SW 1271 (cell line): ENCODE measurements around the gene SLC4A5.

ENCODE experiments used
- DNase-seq, 2 experiments: peaks; one replicate each; lab custom pipeline; 2025; lab: John Stamatoyannopoulos, UW

Gene SLC4A5

DNA sequence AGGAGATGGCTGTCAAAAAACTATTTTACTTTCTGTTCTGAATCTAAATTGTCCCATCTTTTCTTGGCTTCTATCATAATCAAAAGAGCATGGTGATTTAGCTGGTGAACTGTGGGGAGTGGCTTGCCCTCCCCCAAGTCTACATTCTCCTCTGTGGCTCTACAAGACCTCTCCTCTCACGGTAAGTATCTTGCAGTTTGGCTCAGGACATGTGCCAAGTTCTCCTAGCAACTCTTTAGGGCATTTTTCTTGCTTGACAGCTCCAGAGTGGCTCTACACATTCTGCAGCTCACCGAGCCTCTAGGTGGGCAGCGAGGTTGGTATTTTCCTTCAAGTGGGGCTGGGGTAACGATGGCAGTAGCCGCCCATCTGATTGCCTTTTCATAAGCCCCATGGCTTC is 29.1 kb downstream of the SLC4A5 start:
- no peak for DNase-seq

DNA sequence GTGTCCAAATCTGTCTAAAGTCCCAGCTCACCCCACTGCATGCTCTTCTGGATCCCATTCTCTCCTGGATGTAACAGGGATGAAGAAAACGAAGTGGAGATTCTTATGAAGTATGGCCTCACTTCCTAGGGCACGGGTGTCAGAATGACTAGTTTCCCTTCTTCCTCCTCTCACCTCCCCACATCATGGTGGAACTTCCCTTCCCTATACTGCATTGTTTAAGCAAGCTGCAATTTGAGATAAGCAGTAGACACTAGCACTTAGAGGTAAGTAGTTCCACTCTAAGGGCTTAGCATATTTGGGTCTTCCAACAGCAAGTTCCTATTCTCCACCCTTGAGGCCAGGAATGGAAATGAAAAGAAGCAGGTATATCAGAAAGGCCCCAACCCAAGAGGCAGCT is 29.7 kb downstream of the SLC4A5 start:
- DNase-seq: no peak

DNA sequence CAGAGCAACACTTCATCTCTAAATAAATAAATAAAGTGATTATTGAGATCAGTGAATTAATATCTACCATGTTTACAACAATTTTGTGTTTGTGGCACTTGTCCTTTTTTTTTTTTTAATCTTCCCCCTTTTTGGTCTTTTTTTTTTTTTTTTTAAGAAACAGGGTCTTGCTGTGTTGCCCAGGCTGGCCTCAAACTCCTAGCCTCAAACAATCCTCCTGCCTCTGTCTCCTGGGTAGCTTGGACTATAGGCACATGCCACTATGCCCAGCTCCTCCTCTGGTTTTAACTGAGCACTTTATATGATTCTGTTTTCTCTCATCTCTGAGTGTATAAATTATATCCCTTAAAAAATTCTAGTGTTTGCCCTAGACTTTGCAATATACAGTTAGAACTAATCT is 30.3 kb downstream of the SLC4A5 start:
- DNase-seq: no peak

DNA sequence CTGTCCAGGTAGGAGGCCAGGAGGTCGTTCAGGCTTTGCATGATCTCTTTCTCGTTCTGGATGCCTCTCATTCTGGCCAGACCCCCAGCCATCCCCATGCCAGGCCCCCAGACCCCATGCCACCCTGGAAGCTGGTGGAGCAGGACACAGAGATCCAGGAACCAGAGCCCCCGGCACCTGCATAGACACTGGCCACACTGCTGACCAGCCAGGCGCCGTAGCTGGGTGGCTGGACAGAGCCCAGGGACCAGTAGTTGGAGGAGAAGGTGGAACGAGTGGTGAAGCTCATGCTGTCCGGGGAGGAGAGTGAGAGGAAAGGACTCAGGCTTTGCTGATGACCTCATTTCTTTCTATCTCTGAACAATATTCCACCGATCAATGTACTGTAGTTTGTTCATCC is 35.5 kb downstream of the SLC4A5 start:
- DNase-seq: no peak

DNA sequence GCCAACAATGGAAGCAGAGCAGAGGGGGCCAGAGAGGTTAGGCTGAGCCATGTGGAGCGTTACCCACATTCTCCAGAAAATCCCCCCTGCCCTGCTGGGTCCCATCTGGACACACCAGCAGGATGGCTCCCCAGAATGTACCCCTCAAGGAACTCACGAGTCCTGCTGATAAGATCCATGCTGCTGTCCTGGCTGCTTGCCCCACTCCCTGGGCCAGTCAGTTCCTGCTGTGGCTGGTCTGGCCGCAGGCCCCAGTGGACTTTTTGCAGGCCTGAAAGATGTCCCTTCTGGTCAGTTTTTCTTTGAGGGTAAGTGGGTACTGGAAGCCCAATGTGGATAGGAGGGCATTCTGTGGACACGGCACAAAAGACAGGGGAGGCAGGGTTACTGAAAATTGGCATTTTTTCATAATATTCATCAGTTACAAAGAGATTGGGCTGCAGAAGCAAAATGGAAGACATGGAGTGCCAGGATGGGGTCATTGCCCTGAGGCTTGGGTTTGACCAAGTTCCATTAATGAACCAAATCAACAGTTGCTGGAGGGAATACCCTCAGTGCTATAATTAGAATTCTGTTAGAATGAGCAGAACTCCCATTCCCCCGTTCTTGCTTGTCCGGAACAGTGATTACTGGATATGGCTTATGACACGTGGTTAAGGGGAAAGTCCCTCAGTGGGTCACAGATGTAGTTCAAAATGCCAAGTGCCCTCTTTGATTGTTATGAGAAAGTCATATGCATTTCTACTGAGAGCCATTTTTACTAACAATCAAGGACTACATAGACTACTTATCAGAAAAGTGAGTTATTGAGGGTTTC is 38.7 kb downstream of the SLC4A5 start:
- no peak for DNase-seq

DNA sequence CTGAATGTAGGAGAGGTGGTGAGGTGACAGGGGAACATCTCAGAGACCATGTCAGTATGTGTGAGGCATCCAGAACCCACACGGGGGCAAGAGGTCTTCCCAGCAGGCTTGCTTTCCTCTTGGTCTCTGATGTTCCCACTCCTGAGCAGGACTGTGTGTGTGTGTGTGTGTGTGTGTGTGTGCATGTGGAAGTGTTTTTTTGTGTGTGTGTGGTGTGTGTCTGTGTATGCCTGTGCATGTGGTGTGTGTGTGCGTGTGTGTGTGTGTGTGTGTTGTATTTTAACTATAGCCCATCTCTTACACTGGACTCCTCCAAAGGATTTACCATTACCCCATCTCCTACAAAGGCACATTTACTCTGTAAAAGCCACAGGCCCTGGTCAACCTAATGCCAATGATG is 40.4 kb downstream of the SLC4A5 start:
- no peak for DNase-seq

DNA sequence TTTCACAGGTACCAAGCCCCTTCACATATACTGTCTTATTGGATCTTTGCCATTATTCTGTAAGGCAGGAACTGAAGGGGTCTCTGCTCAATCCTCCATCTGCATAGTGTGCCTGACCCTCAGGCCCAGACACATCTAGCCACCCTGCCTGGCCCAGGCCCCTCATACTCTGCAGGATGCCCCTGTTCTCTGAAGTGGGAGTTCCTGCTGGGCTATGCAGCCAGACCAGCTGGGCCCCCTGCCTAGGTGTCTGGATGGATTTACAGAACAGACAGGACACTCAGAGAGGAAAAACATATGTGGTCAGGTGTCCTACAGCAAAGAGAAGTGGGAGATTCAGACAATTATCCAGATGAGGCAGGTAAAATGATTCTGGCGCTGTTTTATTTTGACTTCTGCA is 42.0 kb downstream of the SLC4A5 start:
- DNase-seq: no peak

DNA sequence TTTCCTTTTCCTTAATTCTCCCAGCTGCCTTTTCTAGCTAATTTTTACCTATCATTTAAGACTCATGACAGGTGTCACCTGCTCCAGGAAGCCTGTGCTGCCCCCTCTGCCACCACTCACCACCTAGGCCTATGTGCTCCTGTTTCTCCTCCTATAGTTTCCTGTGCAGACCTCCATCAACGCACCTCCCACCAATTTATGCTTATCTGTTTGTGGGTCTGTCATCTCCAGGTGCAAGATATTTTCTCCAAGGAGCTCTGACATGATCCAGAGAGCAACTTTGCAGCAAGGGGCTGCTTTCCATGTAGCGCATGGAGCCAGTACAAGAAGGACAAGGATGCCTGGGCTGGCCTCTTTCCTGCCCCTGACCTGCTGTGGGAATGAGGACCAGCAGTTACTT is 42.7 kb downstream of the SLC4A5 start:
- DNase-seq: no peak

DNA sequence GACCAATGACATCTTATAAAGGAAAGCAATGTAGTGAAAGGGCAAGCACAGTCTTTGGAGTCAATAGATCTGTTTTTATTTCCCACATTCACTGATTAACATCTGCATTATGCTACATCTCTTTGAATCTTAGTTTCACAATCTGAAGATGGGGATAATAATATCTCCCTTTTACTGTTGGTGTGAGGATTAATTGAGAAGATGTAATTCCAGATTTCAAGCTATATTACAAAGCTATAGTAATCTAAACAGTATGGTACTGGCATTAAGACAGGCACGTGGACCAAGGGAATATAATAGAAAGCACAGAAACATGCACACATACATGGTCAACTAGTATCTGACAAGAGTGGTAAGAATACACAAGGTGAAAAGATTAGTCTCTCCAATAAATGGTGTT is 45.3 kb downstream of the SLC4A5 start:
- no peak for DNase-seq

DNA sequence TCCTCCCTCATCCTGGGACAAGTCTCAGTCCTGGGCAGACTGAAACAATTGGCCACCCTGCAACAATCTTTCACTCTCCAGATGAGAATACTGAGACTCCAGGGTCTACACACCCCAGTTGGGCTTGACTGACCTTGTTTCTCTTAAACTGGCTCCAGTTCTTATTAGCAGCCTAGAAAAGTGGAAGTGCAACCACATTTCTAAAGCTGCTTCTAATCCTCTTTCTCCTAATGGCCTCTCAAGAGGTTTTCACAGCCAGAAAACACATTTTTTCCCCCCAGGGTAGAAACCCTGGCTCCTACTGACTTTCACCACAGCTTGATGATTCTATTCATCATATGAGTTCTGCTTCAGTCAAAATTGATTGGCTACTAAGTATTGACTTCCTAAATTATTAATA is 45.8 kb downstream of the SLC4A5 start:
- no peak for DNase-seq

DNA sequence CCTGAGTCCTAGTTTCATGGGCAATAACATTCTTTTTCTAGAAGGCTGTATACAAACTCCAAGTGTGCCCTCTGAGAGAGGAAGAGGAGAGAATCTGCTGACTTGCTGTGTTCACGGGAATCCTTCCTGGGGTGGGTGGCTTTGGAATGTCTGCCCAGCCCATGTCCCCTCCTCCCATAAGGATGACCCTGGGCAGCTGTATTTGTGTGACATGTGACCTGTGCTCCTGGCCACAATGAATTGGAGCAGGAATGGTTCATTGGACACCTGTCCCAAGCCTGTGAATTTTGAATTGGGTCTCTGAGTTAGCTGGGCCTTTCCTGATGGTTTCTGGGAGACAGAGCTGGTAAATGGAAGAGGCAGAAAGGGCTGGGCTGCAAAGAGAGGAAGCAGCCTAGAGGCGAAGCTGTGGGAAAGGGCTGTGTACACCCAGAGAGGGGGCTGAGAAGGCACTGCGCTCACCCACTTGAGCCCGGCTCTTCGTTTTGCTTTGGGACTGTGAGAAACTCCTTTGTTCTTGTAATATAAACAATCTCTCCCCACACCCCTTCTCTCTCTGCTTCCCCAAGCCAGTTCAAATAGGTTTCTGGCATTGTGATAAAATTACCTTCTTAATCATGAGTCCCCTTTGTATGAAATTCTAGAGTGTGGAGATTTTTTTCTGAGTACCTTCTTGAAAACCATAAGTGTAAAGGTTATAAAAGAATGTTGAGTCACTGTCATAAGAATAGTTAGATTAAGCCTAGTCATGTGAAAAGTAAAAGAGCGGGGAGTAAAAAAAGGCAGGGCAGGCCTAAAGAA is 49.8 kb downstream of the SLC4A5 start:
- DNase-seq: no peak

DNA sequence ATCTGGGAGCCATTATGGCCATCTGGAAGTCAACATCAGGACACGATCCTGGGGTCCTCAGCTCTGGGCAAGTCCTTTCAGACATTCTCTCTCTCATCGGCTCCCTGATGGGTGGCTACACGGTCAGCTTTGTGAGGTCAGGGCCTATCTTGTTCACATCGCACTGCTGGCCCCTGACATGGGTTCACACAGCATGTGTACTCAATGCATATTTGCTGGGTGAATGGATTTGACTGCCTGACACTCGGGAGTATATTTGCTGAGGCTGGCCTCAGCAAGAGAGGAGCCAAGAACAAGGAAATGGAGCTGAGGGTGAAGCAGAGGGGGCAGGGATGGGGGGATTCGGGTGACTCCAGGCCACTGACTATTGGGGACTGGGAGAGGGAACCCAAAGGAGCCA is 50.5 kb downstream of the SLC4A5 start:
- no peak for DNase-seq

DNA sequence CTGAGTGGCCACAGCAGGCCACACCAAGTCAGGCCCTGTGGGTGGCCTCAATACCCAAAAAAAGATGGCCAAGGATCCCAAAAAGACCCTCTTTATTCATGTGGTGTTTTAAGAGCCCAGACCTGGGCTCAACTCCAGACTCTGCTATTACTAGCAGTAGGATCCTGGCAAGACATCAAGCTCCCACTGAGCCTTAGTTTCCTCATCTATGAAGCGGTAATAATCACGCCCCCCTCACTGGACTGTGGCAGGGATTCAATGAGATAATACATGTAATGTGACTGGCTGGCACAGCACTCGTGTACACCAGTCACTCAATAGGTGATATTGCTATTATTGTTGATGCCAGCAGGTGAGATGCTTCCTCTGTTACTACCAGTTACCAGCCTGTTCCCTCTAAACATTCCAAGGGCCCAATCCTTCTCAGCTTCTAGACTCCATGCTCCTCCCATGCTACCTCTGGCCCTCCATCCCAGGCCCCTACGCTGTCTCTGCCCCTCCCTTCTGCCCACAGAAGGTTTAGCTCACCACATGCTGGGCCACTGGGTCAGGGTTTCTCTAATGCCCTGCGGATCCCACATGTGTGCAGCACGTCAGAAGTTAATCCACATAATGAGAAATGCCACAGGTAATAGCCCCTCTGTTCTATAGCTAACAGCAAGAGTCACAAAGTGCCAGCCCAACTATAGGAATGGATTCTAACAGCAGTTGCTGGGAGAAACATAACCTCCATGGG is 51.2 kb downstream of the SLC4A5 start:
- DNase-seq: no peak

DNA sequence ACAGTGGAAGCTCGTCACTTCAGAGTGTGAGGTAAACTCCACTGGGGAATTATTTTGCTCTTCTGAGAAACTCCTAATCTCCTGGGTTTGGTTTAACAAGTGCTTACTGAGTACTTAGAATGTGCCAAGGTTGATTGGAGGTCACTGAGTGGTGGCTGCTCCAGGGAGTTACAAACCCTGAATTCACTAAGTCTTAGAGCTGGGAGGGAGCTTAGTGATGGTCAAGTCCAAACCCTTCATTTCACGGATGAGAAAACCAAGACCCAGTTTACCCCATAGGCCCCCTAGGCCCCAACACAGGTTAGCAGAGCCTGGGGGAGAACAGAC is 52.0 kb downstream of the SLC4A5 start:
- DNase-seq: no peak

DNA sequence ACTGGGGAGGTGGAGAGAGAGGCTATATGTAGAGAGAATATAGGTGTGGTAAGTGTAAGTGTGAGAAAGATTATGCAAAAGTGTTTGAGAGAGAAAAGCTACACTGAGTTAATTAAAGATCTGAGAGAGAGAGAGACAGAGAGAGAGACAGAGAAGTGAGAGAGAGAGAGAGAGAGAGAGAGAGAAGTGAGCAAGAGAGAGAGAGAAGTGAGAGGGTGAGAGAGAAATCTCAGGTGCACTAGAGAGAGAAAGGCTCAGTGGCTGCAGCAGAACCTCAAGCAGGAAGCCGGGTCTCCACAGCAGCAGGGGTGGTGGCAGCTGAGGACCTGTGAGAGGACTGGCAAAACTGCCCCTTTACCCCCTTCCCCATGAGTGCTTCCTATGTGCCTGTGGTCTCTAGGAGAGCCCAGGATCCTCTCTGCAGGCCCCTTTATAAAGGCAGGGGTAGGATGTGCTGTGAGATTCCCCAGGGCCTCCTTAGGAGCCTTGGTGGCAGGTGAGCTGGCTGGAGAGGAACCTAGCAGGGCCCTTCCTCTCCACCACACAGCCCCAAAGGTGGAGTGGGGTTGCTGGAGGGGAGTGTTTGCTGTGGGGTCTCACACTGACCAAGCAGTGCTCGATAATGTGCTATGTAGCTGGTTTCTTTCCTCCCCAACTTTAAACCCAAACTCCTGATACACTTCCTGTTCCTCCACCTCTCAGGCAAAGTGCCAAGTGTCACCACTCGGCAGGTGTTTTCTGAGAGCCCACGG is 52.6 kb downstream of the SLC4A5 start:
- DNase-seq: no peak

DNA sequence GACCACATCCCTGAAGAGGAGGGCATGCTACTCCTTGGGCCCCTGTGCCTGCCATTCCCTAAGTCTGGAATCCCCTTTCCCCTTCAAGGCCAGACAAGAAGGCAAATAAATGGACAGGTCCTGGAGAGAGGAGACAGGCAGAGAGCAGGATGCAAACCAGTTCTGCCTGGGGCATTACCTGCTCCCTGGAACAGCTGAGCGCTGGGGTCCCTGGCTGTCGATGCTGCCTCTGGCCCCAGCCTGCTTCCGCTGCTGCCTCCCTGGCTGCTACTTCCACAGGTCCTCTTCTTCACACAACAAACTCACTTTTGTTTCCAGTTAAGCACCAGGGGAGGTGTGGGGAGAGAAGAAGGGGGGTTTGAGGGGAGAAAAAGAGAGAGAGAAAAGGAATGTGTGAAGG is 53.1 kb downstream of the SLC4A5 start:
- no peak for DNase-seq

DNA sequence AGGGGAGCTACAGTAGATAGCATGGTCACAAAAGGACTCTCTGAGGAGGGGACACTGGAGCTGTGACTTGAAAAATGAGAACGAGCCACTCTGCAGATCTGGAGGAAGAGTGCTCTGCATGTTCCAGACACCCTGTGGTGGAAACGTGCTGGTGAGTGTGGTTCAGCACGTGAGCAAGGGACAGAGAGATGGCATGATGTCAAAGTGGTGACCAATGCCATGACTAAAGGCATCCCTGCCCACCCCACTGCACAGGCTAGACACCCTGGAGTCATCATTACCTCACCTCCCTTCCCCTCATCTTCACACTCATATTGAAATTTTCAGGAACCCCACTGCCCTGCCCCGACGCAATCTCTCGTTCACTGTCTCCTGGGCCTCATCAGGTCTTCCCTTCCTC is 56.5 kb downstream of the SLC4A5 start:
- no peak for DNase-seq

DNA sequence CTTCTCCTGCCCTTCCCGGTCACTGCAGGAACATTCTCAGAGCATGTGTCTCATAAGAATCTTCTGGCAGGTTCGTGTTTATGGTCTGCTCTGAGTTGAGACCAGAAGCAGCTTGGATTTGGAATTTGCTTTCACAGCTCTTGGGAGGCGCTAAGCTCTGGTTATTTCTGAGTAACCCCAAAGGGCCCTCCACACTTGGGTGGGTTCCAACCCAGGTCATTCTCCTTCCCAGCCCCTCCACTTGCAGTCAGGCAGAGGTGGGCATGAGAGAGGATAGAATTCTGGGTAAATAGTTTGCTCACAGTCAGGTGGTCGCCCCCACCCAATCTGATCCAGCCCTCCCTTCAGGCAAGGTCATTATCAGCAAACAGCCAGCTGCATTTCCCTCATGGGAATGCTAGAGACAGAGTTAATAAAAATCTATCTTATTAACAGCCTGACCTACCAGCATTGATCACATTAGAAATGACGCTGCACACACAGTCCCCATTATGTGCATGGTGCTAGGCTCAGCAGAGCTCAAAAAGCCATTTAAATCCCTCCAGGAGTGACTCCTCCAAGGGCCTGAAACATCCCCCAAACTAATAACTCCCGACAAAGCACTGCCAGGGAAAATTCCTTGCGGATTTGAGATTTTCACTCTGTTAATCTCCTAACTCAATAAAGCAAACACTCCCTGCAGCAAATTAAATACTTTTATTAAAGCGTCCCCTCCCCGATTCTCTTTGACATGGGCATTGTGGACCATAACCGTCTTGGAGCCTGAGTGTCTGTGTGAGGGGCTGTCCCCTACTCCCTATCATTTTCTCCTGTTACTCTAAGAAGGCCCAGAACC is 61.9 kb downstream of the SLC4A5 start:
- DNase-seq: no peak

DNA sequence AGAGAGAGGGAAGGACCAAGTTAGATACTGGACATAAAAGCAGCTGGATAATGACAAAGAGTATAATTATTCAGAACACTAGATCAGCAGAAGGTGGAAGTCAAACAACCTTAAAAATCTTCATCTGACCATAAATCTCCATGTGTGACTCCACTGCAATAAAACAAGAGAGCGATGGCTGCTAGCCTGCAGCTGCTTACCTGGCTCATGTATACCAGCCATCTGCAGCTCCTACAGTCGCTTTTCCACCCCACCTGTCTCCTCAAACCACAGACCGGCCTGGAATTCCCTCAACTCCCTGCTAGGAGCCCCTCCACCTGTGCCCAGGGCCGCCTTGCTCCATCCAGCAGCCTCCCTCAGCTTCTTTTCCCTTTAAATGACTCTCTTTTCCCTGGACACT is 64.5 kb downstream of the SLC4A5 start:
- DNase-seq: no peak

DNA sequence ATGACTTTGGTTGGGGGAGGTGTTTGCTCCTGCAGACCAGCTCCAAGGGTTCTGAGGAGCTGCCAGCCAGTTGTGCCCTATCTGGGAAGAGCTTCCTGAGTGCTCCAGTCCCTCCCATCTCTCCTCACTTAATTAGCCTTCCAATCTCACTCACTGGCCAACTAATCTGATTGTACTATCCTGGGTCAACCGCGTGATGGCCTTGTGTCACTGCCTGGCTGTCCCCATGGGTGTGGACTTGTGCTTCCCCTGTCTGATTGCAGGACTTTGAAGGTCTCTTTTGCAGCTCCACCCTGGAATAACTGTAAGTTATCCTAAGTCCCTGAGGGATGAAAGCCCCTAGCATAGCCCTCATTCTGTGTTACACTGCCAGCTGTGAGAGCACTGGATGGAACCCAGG is 65.0 kb downstream of the SLC4A5 start:
- DNase-seq: no peak

DNA sequence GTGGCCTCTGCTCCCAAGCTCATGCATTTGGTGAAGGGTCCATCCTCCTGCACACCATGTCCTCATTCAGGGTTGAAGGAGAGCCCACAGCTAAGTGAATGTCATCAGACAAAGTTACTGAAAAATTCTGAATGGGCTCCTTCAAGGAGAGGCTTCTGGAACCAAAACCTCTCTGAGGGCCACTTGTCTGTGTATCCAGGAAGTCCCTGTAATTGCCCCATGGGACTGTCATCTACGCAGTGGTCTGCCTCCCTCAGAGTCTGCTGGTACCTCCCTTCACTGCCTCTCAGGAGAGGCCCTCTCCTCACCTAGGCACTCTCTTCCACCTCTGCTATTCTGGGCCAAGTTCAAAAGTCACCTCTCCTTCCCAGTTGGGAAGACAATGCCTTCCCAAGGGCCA is 68.0 kb downstream of the SLC4A5 start:
- no peak for DNase-seq
